Dendritic cell treated with granulocyte-macrophage colony-stimulating factor and Interleukin-4, amounts not matched to agents 40 ng/mL and 50 ng/mL, for 4 days (primary cell): ENCODE results near the gene HDAC4.

ENCODE experiments used
- H3K27ac Mint-ChIP-seq: one replicate; pipeline ENCODE4 v1.8.0; 2022; ENCODE audit warnings: mild to moderate bottlenecking, mixed read lengths
- H3K27me3 Mint-ChIP-seq: one replicate; pipeline ENCODE4 v1.8.0; 2022; ENCODE audit warnings: mild to moderate bottlenecking, mixed read lengths
- H3K36me3 Mint-ChIP-seq: one replicate; pipeline ENCODE4 v1.8.0; 2022; ENCODE audit warnings: low read depth, mixed read lengths
- H3K4me1 Mint-ChIP-seq: one replicate; pipeline ENCODE4 v1.8.0; 2022; ENCODE audit warnings: low read depth, mixed read lengths
- H3K4me3 Mint-ChIP-seq: one replicate; pipeline ENCODE4 v1.8.0; 2022; ENCODE audit warnings: mild to moderate bottlenecking, moderate library complexity, mixed read lengths
- H3K9me3 Mint-ChIP-seq: one replicate; pipeline ENCODE4 v1.8.0; 2022; ENCODE audit warnings: mixed read lengths
- intact Hi-C: fragments of 100-400 bp; cut with micrococcal nuclease; formaldehyde crosslinking; loops from one replicate; pipeline ENCODE4 v1.15.0; 2022

Gene HDAC4

DNA sequence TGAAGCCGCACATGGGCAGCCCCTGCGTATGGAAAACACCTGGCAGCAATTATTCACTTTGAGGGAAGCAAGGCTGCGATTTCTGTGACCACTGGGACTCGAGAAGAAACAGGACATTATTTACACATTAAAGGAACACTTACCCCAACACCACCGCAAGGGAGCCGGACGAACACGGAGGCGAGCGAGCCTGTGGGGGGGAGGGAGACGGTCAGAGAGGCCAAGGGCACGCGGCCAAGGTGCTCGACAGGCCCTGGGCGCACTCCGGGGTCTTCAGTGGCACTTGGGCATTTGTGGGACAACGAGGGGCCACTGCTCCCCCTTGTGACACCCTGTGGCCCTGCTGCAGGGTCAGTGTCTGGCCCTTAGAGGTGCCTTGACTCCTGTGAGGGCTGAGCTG is 306.0 kb downstream of the HDAC4 start:
- no peak overlapping the region for H3K4me3 Mint-ChIP-seq
- no peaks in the 10 kb centered on the region for H3K4me1 Mint-ChIP-seq
- no peaks in the 10 kb centered on the region for H3K27me3 Mint-ChIP-seq
- H3K27ac Mint-ChIP-seq, result no peak overlapping the region
- intact Hi-C loops, result no loop called here
- H3K36me3 Mint-ChIP-seq, result peaks cover 100% of the 10 kb centered on the region
- H3K9me3 Mint-ChIP-seq, result no peaks in the 10 kb centered on the region

DNA sequence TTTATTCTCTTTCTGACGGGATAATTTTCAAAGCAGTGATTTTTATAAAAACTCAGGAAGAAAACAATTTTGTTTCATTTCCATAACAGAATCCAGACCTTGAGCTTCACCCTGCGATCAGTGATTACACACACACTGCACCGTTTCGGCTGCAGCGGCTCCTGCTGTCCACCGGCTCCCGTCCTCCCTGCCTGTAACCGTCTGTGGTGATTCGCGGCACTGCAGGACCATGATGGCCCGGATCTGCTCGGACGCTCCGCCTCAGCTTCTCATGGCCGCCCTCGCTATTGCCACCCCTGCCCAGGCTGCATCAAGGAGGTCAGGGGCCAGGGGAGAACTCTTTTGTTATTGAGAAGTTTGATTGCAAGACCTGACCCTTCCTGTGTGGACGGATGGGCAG is 306.9 kb downstream of the HDAC4 start:
- H3K4me3 Mint-ChIP-seq, result no peak overlapping the region
- H3K27ac Mint-ChIP-seq, result no peak overlapping the region
- no peaks in the 10 kb centered on the region for H3K27me3 Mint-ChIP-seq
- H3K9me3 Mint-ChIP-seq, result no peaks in the 10 kb centered on the region
- intact Hi-C loops, result no loop called here
- H3K36me3 Mint-ChIP-seq, result peaks cover 95% of the 10 kb centered on the region
- H3K4me1 Mint-ChIP-seq, result no peaks in the 10 kb centered on the region

DNA sequence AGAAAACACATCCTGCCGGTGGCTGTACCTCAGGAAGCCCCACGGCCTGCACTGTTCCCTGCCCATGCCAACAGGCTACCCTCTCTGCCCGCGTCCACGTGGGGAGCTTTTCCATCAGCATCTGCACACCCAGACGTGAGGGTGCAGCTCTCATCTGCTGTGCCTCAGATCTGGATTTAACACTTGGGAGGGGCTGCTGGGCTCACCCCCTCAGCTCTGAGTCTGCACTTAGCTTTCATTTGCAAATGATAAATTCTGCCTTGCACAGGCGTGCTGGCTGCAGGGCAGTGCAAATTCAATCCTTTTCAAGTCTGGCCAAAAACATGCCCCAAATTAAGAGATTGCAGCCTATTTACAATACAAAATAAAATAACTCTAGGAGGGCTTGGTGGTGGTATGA is 307.3 kb downstream of the HDAC4 start:
- Mint-ChIP-seq H3K4me1 (no peaks in the 10 kb centered on the region), H3K4me3 (no peak overlapping the region), H3K27me3 (no peaks in the 10 kb centered on the region), H3K9me3 (no peaks in the 10 kb centered on the region), H3K27ac (no peak overlapping the region), H3K36me3 (peaks cover 95% of the 10 kb centered on the region)
- intact Hi-C loops, result no loop called here

DNA sequence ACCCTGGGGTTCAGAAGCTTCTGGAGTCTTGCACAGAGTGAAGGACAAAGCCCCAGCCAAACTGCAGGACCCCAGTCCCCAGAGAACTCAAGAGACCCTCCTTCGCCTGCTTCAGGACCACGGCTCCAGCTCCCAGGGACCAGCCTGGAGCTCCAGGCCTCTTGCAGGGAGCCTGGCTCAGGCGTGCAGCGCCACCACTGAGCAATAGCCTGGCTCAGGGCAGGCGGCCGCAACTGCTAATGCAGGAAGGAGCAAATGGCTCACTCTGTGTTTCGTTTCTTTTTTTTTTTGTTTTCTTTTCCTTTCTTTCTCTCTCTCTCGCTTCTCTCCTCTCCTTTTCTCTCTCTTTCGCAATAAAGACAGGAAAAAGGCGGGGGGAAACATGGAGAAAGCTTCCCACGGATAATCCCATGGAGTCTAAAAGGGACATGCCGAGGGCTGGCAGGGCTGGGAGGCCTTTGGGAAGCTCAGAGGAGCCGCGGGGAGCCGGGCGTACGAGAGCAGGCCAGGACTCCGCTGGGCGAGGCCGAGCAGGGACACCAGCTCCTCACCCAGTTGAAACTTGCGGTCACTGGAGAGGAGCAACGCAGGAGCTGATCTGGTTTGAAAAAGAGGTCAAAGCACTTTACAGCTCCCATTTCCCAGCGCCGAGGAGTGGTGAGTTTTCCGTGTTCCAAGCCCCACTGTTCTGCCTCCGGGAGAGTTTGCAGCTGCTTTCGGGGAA is 308.1 kb downstream of the HDAC4 start:
- Mint-ChIP-seq H3K27ac (no peak overlapping the region), H3K4me1 (no peaks in the 10 kb centered on the region), H3K36me3 (peaks cover 95% of the 10 kb centered on the region), H3K4me3 (no peak overlapping the region), H3K27me3 (no peaks in the 10 kb centered on the region), H3K9me3 (no peaks in the 10 kb centered on the region)
- intact Hi-C loops, result no loop called here

DNA sequence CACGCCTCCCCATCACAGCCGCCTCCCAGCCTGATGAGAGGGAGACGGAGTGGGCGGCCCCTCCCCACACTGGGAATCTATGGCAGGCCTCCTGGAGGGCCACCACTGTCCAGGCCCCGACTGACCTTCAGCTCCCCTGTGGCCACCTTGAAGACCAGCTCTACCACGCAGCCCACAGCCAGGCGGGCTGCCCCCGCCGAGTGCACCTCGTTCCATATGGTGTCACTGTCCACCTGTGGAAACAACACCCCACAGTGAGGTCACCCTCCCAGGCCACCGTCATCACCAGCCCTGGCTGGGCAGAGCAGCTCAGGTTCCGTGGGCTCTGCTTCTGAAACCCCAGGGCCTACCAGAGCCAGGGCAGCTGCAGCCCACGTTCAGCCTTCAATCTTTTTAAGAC is 310.9 kb downstream of the HDAC4 start:
- H3K27me3 Mint-ChIP-seq, result no peaks in the 10 kb centered on the region
- H3K4me1 Mint-ChIP-seq, result no peaks in the 10 kb centered on the region
- no peak overlapping the region for H3K27ac Mint-ChIP-seq
- H3K9me3 Mint-ChIP-seq, result no peaks in the 10 kb centered on the region
- intact Hi-C loops, result no loop called here
- no peak overlapping the region for H3K4me3 Mint-ChIP-seq
- peaks cover 91% of the 10 kb centered on the region for H3K36me3 Mint-ChIP-seq

DNA sequence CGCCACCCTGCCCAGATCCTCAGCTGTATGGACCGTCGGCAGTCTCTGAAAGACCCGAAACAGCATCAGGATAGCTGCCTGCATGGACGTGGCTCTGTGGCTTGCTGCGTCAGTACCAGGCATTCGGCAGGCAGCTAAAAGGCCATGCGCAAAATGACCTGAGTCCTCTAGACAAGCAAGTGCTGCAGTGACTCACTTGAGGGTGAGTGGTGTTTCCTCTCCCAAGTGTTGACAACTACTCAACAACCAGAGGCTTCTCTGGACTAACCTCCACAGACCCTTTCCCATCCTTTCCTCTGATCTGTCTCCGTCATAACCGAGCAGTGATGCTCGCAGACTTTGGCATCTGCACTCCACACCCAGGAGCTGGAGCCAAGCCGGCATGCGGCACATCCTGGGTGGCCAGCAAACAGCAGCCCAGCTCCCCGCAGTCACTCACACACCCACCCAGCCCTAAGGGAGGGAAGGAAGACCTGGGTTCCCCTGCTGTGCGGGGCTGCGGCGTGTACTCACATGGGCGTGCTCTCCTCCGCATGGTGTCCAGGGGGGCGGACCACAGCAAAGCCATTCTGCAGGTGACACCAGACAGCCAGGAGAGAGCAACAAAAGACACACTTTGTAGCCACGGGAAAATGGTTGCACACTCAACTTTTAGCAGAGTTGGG is 313.6 kb downstream of the HDAC4 start:
- intact Hi-C loops, result no loop called here
- Mint-ChIP-seq H3K27ac (no peak overlapping the region), H3K4me1 (no peaks in the 10 kb centered on the region), H3K27me3 (no peaks in the 10 kb centered on the region), H3K4me3 (no peak overlapping the region), H3K36me3 (peaks cover 91% of the 10 kb centered on the region), H3K9me3 (no peaks in the 10 kb centered on the region)

DNA sequence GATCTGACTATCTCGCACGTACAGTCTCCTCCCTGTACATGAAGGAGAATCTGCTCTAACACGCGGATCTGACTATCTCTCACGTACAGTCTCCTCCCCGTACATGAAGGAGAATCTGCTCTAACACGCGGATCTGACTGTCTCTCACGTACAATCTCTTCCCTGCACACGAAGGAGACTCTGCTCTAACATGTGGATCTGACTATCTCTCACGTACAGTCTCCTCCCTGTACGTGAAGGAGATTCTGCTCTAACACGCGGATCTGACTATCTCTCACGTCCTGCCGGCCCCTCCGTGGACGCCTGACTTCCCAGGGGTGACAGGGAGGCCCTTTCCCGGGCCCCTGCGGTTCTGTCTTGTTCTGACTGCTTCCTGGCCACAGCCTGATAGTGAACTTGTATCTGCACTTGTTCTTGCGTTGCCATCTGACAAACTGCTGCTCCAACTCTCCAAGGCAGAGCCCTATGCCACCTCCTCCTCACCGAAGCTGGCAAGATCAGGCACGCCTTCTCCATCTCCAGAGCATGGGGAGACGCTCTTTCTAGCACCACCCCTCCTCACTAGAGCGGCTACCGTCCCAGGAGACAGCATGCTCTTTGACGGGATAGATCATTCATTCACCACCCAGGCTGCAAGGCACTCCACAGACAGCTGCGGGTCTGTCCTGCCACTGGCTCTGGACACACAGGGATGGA is 314.3 kb downstream of the HDAC4 start:
- H3K4me1 Mint-ChIP-seq, result no peaks in the 10 kb centered on the region
- no peaks in the 10 kb centered on the region for H3K27me3 Mint-ChIP-seq
- no peak overlapping the region for H3K4me3 Mint-ChIP-seq
- H3K27ac Mint-ChIP-seq, result no peak overlapping the region
- H3K9me3 Mint-ChIP-seq, result no peaks in the 10 kb centered on the region
- intact Hi-C loops, result no loop called here
- peaks cover 91% of the 10 kb centered on the region for H3K36me3 Mint-ChIP-seq

DNA sequence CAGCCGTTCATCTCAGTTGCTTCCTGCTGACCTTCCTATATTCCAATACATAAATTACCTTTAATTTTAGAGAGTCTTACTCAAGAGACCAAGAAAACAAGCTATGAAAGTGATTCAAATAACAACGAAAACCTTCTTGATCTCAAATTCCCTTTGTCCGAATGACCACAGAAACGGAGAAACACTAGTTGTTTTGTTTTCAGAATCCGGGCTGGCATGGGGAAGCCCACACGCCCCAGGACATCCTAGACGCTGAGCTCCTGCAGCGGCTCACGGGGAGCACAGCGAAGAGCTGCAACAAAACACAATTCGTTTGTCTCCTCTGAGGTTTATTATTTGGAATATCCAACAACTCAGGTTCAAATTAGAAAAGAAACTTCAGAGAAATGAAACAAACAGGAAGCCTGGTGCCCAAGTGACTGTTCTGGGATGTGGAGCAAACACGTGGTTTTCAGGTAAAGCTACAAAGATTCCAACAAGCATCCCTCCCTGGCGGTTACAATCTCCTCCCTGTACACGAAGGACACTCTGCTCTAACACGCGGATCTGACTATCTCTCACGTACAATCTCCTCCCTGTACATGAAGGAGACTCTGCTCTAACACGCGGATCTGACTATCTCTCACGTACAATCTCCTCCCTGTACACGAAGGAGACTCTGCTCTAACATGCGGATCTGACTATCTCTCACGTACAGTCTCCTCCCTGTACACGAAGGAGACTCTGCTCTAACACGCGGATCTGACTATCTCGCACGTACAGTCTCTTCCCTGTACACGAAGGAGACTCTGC is 315.4 kb downstream of the HDAC4 start:
- Mint-ChIP-seq H3K4me3 (no peak overlapping the region), H3K36me3 (peaks cover 91% of the 10 kb centered on the region), H3K4me1 (no peaks in the 10 kb centered on the region), H3K27ac (no peak overlapping the region), H3K27me3 (no peaks in the 10 kb centered on the region), H3K9me3 (no peaks in the 10 kb centered on the region)
- intact Hi-C loops, result no loop called here

DNA sequence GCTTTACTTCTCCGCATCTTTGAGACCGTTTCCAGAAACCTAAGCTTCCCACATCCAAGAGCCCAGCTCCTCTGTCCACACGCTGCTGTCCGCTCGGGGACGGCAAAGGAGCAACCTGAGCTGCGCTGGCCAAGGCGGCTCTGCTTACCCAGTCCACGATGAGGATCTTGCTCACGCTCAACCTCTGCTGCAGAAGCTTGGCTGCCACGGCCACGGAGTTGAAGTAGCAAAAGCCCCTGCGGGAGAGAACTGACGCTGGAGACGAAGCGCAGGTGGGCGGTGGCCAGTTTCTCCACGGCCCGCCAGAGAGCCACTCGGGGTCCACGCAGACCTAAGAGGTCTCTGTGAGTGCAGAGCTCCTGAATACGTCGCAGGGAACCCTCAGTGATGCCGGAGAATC is 316.8 kb downstream of the HDAC4 start:
- Mint-ChIP-seq H3K4me3 (no peak overlapping the region), H3K36me3 (peaks cover 97% of the 10 kb centered on the region), H3K27me3 (no peaks in the 10 kb centered on the region), H3K9me3 (no peaks in the 10 kb centered on the region), H3K4me1 (no peaks in the 10 kb centered on the region), H3K27ac (no peak overlapping the region)
- intact Hi-C loops, result no loop called here

DNA sequence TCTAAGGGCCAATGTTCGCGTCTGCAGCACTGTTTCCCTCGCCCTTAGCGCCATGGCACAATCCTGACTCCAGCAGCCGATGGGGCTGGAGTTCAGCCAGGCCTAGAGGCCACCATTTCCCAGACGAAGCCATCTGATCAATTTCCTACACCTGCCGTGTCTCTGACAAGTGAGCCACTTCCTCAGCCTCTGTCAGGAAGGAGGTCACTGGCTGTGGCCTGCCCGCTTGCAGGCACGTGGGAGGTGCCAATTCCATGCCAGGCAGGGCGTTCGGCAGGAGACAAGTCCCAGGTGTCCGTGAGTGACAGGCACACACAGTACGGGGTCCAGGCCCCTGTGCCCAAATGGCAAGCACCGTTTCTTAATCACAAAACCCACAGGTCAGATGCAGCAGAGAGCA is 318.4 kb downstream of the HDAC4 start:
- H3K27me3 Mint-ChIP-seq, result no peaks in the 10 kb centered on the region
- no peaks in the 10 kb centered on the region for H3K9me3 Mint-ChIP-seq
- H3K36me3 Mint-ChIP-seq, result peaks cover 97% of the 10 kb centered on the region
- H3K4me1 Mint-ChIP-seq, result no peaks in the 10 kb centered on the region
- intact Hi-C loops, result no loop called here
- no peak overlapping the region for H3K27ac Mint-ChIP-seq
- H3K4me3 Mint-ChIP-seq, result no peak overlapping the region

DNA sequence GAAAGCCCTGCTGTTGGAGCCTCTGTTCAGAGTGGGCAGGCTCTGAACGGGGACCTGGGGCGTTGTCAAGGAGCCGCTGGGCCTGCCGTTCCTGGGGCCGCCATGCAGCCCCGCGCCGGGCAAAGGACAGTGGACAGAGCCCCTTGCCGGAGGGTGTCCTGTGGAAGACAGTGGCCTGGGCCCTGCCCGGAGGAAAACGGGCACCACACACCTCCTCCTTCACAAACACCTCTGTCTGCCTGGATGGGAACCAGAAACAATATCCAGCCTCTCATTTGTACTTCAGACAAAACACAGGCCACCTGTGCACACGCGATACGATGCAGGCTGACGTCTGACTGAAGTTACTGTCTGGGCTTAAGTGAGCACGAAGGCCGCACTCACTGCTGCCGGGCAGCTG is 319.2 kb downstream of the HDAC4 start:
- H3K36me3 Mint-ChIP-seq, result peaks cover 97% of the 10 kb centered on the region
- H3K9me3 Mint-ChIP-seq, result no peaks in the 10 kb centered on the region
- no peaks in the 10 kb centered on the region for H3K4me1 Mint-ChIP-seq
- H3K27ac Mint-ChIP-seq, result no peak overlapping the region
- H3K27me3 Mint-ChIP-seq, result no peaks in the 10 kb centered on the region
- intact Hi-C loops, result no loop called here
- H3K4me3 Mint-ChIP-seq, result no peak overlapping the region

DNA sequence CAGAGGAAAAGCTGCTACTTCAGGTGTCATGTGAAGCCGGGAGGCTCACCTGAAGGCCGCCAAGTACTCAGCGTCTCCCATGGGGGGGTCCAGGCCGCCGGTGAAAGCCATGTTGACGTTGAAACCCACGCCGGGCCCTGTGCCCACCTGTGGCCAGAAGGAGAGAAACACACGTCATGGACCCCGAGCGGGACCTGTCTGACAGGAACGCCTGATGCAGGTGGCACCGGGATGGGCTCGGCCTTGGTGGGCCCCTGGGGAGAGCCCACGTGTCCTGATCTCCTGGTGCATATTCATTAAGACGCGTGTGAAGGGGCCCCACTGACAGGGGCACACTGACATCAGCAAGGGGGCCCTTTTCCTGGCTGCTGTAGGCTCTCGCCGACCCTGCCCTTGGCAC is 319.8 kb downstream of the HDAC4 start:
- H3K27ac Mint-ChIP-seq, result no peak overlapping the region
- H3K27me3 Mint-ChIP-seq, result no peaks in the 10 kb centered on the region
- H3K36me3 Mint-ChIP-seq, result peaks cover 97% of the 10 kb centered on the region
- no peak overlapping the region for H3K4me3 Mint-ChIP-seq
- no peaks in the 10 kb centered on the region for H3K4me1 Mint-ChIP-seq
- intact Hi-C loops, result no loop called here
- H3K9me3 Mint-ChIP-seq, result no peaks in the 10 kb centered on the region

DNA sequence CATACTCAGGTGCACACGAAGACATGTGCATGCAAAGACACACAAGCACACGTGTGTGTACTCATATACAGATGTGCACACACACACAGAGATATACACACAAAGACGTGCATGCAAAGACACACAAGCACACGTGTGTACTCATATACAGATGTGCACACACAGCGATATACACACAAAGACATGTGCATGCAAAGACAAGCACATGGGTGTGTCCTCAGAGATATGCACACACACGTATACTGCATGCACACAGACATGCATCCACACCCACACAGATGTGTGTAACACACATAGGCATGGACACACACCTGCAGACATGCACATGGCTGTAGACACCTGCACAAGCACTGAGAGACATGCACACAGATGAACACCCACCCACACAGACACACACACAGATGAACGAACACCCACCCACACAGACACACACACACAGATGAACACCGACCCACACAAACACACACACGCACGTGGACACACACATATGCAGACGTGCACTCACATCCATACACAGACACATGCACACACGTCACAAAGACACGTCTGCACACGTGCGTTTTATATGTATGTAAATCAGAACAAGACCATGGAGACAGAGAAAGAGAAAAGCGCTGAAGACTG is 321.0 kb downstream of the HDAC4 start:
- H3K4me3 Mint-ChIP-seq, result no peak overlapping the region
- no peaks in the 10 kb centered on the region for H3K9me3 Mint-ChIP-seq
- H3K36me3 Mint-ChIP-seq, result peaks cover 100% of the 10 kb centered on the region
- H3K27ac Mint-ChIP-seq, result no peak overlapping the region
- H3K4me1 Mint-ChIP-seq, result no peaks in the 10 kb centered on the region
- intact Hi-C loops, result no loop called here
- no peaks in the 10 kb centered on the region for H3K27me3 Mint-ChIP-seq
